Lower lobe of right lung (tissue), 2 donors: ENCODE data around the gene BMP2K. TPM values are rescaled to one million over a fixed set of nuclear protein-coding genes. Genes with fewer than 3 reads are reported as not detected.
A peak's percentile ranks its signal among the peaks of the same experiment; 100 is the strongest.
"Not testable (repeated sequence)": the region's sequence is repeated elsewhere in the genome, so short reads cannot be mapped to it uniquely, and the experiment has no call there.

Source experiments
- ATAC-seq, 2 donors: fragments of 200-7000 bp; cut with Tn5 transposase; one replicate each; pipeline ENCODE4 v1.9.1; 2020 to 2022; ENCODE audit warnings: mild to moderate bottlenecking in 2 of 2, moderate library complexity in 2 of 2
- DNase-seq: peaks from one replicate; pipeline ENCODE4 v3.0.0-alpha.2; 2020
- H3K27ac ChIP-seq: fragments of 200-600 bp; one replicate; pipeline ENCODE4 v1.8.0; 2022
- H3K27me3 ChIP-seq: fragments of 200-600 bp; one replicate; pipeline ENCODE4 v1.8.0; 2022; ENCODE audit warnings: low read depth
- H3K36me3 ChIP-seq: fragments of 200-600 bp; one replicate; pipeline ENCODE4 v1.8.0; 2022; ENCODE audit warnings: mild to moderate bottlenecking
- H3K4me1 ChIP-seq: fragments of 200-600 bp; one replicate; pipeline ENCODE4 v1.8.0; 2022
- H3K4me3 ChIP-seq: fragments of 200-600 bp; one replicate; pipeline ENCODE4 v1.8.0; 2022; ENCODE audit warnings: mild to moderate bottlenecking
- H3K9me3 ChIP-seq: fragments of 200-600 bp; one replicate; pipeline ENCODE4 v1.8.0; 2022
- intact Hi-C: fragments of 100-400 bp; cut with DNase I; formaldehyde crosslinking; loops from one replicate; pipeline ENCODE4 v1.11.0; 2022
- total RNA-seq: library from RNA; stranded (reverse); fragmentation: NEBNext Ultra II Directional; extraction: Animal tissue kit (Norgen Biotek cat#: 25700); gene quantifications from one replicate; pipeline ENCODE4 v1.2.1, GENCODE V29; 2021
- TF ChIP-seq, protein P1 (sequence below): fragments of 200-600 bp; IDR thresholded peaks from one replicate; pipeline ENCODE4 v1.8.0; 2022; ENCODE audit warnings: antibody characterized with exemption, mild to moderate bottlenecking
- donor health status: DM: no; HTN: yes; CAD: no; lungs with severe emphysema.

BMP2K gene
- total RNA-seq, 1 donor from 2014 or later: 48.9 TPM

DNA sequence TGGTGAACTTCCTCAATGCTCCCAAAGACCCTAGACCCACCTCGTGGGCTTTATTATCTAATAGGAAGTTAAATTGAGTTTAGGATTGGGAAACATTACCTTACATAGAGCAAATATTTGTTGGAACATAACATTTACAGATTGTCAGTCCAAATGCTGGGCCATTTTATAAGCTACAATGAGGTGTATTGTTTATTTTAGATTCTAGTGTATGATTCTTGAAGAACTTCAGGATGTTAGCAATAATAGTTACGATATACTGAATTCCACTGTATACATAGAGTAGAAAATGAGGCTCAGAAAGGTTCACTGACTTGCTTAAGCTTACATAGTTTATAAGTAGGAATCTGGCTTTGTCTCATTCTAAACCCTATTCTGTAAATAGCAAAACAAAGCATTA, 125.7 kb downstream of the BMP2K start:
- no peaks in the 10 kb centered on the region for H3K36me3 ChIP-seq
- no peak overlapping the region for H3K4me3 ChIP-seq
- no peaks in the 10 kb centered on the region for H3K9me3 ChIP-seq
- H3K27me3 ChIP-seq: no peaks in the 10 kb centered on the region
- DNase-seq (no peak), ATAC-seq (no peak)
- intact Hi-C loops: no loop called here
- H3K27ac ChIP-seq: no peak overlapping the region
- TF ChIP-seq, protein P1, sequence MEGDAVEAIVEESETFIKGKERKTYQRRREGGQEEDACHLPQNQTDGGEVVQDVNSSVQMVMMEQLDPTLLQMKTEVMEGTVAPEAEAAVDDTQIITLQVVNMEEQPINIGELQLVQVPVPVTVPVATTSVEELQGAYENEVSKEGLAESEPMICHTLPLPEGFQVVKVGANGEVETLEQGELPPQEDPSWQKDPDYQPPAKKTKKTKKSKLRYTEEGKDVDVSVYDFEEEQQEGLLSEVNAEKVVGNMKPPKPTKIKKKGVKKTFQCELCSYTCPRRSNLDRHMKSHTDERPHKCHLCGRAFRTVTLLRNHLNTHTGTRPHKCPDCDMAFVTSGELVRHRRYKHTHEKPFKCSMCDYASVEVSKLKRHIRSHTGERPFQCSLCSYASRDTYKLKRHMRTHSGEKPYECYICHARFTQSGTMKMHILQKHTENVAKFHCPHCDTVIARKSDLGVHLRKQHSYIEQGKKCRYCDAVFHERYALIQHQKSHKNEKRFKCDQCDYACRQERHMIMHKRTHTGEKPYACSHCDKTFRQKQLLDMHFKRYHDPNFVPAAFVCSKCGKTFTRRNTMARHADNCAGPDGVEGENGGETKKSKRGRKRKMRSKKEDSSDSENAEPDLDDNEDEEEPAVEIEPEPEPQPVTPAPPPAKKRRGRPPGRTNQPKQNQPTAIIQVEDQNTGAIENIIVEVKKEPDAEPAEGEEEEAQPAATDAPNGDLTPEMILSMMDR: no peak
- H3K4me1 ChIP-seq: no peaks in the 10 kb centered on the region

DNA sequence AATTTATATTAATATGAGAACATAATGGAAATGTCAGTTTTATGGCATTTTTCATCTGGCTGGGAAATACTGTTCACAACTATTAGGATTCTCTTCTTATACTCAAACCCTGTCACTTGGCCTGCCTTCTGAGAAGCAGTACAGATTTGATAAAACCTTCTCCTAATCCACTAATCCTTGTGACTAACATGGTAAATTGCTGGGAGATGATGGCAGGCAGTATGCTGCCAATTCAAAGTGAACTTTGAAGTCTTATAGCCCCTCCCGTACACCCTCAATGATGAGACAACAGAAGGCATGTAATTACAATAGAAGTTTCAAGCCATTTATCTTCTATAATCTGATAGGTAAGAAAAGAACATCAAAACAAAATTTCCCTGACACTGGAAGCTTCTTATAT, 126.1 kb downstream of the BMP2K start:
- Histone ChIP-seq H3K36me3 (no peaks in the 10 kb centered on the region), H3K4me1 (no peaks in the 10 kb centered on the region), H3K9me3 (no peaks in the 10 kb centered on the region), H3K4me3 (no peak overlapping the region), H3K27me3 (no peaks in the 10 kb centered on the region), H3K27ac (no peak overlapping the region)
- ATAC-seq (no peak), DNase-seq (no peak)
- TF ChIP-seq, protein P1: no peak
- intact Hi-C loops: no loop called here

DNA sequence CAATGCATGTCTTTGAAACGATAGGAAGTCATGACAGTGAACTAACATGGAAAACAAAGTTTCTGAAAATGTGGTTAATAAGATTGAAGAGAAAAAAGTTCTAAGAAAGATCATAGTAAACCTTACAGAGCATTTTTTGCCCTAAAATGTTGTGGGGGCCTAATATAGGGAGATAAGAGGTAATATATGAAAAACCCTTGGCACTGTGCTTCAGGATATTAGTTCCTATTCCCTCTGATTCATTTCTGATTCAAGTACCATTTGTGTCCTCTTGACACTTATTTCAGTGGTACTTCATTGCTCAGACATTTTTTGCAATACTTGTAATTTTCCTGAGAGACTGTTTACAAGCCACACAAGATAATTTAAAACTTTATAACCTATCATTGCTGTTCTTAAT, 128.0 kb downstream of the BMP2K start:
- ATAC-seq: peak in 1 of 2 donors; percentile 32
- H3K4me3 ChIP-seq: no peak overlapping the region
- H3K36me3 ChIP-seq: no peaks in the 10 kb centered on the region
- intact Hi-C loops: no loop called here
- TF ChIP-seq, protein P1: no peak
- no peak overlapping the region for H3K27ac ChIP-seq
- no peaks in the 10 kb centered on the region for H3K4me1 ChIP-seq
- no peaks in the 10 kb centered on the region for H3K9me3 ChIP-seq
- DNase-seq: no peak
- no peaks in the 10 kb centered on the region for H3K27me3 ChIP-seq

DNA sequence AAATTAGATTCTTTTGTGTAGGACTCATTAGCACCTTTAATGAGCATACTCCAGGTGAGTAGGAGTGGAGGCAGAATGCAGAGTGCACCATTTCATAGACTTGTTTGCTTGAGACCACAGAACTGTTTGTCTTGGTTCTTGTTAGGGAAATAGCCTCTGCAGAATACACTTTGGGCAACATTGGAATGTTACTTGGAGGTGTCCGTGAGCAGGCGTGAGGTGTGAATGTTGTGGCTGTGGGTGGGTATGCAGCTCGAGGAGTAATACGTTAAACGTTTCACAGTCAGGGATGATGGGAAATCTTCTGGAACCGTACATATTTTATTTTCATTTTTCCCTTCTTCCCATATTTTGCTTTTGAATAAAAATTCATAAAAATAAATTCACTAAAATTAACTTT, 131.5 kb downstream of the BMP2K start:
- ATAC-seq (peak in 1 of 2 donors; percentile 53), DNase-seq (no peak)
- intact Hi-C loops: no loop called here

DNA sequence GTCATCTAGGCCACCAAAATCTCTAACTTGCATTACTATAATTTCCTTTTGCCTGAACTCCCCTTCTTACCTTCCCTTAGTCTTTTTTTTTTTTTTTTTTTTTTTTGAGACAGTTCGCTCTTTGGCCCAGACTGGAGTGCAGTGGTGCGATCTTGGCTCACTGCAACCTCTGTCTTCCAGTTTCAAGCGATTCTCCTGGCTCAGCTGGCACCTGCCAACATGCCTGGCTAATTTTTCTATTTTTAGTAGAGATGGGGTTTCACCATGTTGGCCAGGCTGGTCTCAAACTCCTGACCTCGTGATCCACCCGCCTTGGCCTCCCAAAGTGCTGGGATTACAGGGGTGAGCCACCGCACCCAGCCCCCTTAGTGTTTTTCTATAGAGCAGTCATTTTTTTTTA, 132.8 kb downstream of the BMP2K start:
- not testable (repeated sequence) for DNase-seq, H3K27ac ChIP-seq
- H3K36me3 ChIP-seq: peaks cover 23% of the 10 kb centered on the region

More for the DNA sequence above, 131.5 kb downstream of the BMP2K start:
- Histone ChIP-seq H3K4me3 (no peak overlapping the region), H3K36me3 (peaks cover 23% of the 10 kb centered on the region), H3K4me1 (no peaks in the 10 kb centered on the region), H3K9me3 (no peaks in the 10 kb centered on the region), H3K27me3 (no peaks in the 10 kb centered on the region), H3K27ac (no peak overlapping the region)
- TF ChIP-seq, protein P1: no peak

DNA sequence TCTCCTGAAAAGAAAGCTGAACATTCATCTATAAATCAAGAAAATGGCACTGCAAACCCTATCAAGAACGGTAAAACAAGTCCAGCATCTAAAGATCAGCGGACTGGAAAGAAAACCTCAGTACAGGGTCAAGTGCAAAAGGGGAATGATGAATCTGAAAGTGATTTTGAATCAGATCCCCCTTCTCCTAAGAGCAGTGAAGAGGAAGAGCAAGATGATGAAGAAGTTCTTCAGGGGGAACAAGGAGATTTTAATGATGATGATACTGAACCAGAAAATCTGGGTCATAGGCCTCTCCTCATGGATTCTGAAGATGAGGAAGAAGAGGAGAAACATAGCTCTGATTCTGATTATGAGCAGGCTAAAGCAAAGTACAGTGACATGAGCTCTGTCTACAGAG, 134.5 kb downstream of the BMP2K start:
- Histone ChIP-seq H3K36me3 (peaks cover 23% of the 10 kb centered on the region), H3K27ac (no peak overlapping the region), H3K27me3 (no peaks in the 10 kb centered on the region), H3K4me1 (no peaks in the 10 kb centered on the region), H3K4me3 (no peak overlapping the region), H3K9me3 (no peaks in the 10 kb centered on the region)
- intact Hi-C loops: no loop called here
- TF ChIP-seq, protein P1: no peak
- no peak for DNase-seq
- no peak for ATAC-seq

More for the DNA sequence above, 132.8 kb downstream of the BMP2K start:
- H3K4me1 ChIP-seq, H3K9me3 ChIP-seq, ATAC-seq, H3K4me3 ChIP-seq, H3K27me3 ChIP-seq, intact Hi-C loops: not testable (repeated sequence)
